IPS DF 4.7 (cell line): Measurements from ENCODE around the gene ALG9.

ENCODE experiments used
- DNase-seq: peaks from one replicate; pipeline ENCODE4 v3.0.0-alpha.2; 2013; ENCODE audit warnings: low spot score; ENCODE audit errors: extremely low read depth

Gene ALG9

GRCh38 chr11:111835665-111836064 lies 35.7 kb downstream of the ALG9 start:
- DNase-seq = no peak

DNA sequence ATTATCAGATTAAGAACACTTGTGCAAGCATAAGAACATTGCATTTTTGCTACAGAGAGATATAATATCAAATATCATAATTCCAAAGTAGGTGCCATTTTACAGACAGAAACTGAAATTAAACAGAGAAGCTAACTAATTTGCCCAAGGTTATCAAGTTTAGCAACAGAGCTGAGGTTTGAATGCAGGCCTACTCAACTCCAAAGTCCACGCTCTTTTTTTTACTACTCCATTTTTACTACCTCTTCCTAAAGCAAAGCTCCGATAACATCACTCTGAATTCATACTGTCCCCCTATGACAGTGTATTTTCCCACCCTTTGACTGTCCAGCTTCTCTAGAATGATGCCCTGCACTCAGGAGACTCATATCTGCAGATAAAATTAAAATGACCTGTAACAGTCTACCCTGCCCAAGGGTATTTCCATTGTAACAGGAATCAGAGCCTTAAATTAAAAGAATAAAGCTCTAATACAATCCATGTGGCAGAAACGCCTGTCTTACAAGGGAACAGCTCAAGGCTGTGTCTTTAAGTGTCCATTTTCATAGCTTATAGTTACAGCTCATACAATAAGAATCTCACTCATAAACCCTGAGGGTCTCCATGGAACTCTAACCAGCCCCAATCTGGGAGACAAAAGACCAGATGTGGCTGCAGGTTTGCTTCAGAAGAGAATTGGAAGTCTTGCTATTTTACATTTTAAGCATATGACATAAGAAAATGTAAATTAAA lies 36.8 kb downstream of the ALG9 start:
- no peak for DNase-seq

DNA sequence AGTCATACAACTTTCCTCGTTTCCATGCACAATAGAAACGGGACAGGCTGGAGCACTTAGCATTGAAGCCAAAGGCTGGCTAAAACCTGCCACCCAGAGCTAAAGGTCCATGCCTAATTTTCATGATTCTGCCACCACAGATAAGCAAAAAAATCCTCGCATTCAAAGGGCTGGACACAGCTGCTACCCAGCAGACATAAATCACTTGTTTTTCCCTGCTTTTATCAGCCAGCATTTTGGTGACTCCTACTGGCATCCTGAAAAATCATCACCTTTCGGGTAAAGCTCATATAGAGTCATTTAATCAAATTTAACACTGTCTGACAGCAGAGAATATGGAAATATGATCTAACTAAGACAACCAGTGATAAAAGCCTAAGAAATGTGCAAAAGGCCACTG lies 37.9 kb downstream of the ALG9 start:
- no peak for DNase-seq

DNA sequence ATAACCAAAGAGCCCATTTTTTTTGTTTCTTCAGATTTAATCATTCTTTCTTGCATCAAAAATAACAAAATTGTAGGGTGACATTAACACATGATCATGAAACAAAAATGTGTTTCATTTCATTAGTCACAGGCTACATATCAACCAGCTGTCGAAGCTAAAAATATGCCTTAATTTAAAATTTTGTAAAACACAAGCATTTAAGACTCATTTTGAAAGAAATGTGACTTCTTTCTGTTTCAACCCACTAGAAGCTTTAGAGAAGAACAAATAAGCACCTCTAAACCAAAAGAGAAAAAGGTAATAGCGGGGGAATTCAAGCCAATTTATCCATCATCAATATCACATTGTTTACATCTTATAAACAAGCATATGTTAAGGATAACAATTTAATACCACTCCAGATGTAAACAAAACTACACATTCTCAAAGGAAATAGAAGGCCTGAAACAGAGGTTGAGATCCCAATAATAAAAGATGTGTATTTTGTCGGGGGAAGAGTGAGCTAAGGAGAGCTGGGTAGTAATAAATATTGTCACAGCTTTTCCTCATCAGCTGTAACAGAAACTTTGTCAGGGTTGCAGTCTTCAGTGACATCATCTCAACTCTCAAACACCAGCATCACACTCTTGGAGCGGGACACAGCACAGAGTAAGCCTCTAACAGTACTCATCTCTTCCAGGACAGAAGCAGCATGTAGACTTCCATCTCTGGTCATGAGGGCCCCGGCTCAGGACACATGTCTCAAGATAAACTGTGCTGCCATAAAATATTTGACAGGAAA lies 42.0 kb downstream of the ALG9 start:
- DNase-seq = no peak

- no peak for DNase-seq
Measured at GRCh38 chr11:111826322-111826950, 44.9 kb downstream of the ALG9 start.

DNA sequence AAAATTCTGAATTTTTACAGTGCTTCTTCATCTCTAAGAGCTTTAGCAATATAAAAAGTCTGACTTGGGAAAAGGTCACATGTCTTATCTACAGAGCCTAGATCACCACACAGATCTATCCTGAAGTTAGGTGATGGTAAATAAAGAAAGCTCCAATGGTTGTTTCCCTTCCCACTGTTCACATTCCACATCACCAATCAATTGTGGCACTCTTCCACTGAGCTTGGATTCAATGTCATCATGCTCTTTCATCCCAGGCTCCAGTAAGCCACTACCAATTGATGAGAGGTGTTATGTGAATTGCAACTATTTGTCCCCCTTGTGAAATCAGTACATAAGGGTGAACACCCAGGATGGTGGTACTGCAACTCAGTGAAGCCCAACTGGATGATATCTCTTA lies 47.8 kb downstream of the ALG9 start:
- DNase-seq = no peak

- DNase-seq = no peak
Measured at GRCh38 chr11:111823131-111823530, 48.2 kb downstream of the ALG9 start.

DNA sequence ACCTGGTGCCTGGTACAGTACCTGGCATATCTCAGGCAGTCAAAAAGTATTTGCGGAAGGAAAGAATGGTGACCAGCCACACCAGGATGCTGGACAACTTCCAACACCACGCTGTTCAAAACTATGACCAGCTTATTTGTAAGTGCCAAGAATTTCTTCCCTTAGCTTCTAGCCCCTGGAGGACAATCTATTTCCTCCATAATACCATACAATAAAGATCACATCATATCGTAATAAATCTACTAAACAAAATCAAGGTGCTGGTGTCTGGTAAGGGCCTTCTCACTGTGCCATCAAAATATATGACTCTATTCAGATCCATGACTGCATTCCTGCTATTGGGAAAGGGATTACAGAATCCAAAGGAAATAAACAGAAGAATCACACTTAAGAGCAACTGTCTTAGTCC lies 51.5 kb downstream of the ALG9 start:
- no peak for DNase-seq

- no peak for DNase-seq
Measured at GRCh38 chr11:111819161-111819828, 52.1 kb downstream of the ALG9 start.

DNA sequence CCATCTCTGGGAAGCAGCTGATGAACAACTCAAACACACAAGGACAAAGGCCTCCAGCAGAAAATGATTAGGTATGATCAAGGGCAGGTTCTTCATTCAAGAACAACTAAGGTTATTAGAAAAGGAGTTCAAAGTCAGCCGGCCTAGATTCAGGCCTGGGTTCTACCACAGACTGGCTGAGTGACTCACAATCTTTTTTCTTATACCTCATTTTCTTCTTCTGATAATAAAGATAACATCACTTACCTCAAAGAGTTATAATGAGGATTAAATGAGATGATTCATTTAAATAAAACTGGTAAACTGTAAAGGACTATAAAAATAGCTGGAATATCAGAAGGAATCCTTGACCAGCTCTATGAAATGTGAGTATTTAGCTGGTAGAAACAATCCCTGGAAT lies 55.9 kb downstream of the ALG9 start:
- no peak for DNase-seq

- DNase-seq = no peak
Measured at GRCh38 chr11:111814557-111815320, 56.6 kb downstream of the ALG9 start.

GRCh38 chr11:111814106-111814505 lies 57.3 kb downstream of the ALG9 start:
- no peak for DNase-seq

DNA sequence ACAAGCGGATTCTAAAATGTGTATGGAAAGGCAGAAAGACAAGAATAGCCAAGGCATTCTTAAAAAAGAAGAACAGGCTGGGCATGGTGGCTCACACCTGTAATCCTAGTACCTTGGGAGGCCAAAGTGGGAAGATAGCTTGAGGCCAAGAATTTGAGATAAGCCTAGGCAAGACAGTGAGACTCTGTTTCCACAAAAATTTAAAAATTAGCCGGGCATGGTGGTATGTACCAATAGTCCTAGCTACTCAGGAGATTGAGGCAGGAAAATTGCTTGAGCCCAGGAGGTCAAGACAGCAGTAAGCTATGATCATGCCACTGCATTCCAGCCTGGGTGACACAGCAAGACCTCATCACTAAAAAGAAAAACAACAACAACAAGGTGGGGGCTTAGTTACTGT lies 59.2 kb downstream of the ALG9 start:
- DNase-seq = no peak

DNA sequence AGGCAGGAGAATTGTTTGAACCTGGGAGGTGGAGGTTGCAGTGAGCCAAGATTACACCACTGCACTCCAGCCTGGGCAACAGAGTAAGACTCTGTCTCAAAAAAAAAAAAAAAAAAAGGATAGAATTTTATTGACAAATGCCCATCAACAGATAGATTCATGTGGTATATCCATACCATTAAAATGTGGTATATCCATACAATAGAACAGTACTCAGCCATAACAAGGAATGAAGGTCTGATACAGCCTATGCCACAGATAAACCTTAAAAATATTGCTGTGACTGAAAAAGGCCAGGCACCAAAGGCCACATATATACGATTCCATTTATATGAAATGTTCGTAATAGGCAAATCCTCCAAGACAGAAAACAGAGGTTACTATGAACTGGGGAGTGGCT lies 59.9 kb downstream of the ALG9 start:
- no peak for DNase-seq

GRCh38 chr11:111808834-111809233 lies 62.5 kb downstream of the ALG9 start:
- no peak for DNase-seq

DNA sequence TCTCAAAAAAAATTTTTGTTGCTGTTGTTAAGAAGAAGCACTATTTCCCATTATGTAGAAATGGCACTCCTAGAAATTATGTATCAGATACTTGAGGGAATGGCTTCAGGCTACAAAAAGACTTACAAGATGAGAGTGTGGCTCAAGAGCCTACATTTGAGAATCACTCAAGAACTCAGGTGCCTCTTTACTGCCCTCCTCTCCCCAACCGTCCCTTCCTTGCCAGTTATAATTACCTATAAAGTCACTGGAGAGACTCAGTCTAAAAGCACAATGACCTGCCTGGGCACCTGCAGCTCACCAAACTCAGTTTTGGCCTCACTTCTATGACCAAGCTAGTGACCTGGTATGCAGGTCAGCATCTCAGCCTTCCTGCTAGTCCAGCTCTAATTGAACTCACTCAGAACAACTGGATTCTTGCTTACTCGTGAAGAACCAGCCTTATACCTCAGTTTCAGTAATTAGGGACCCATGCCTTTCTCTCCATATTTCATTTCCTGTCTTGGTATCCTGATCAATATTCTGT lies 63.3 kb downstream of the ALG9 start:
- DNase-seq = no peak

- DNase-seq = no peak
Measured at GRCh38 chr11:111807076-111807475, 64.3 kb downstream of the ALG9 start.

DNA sequence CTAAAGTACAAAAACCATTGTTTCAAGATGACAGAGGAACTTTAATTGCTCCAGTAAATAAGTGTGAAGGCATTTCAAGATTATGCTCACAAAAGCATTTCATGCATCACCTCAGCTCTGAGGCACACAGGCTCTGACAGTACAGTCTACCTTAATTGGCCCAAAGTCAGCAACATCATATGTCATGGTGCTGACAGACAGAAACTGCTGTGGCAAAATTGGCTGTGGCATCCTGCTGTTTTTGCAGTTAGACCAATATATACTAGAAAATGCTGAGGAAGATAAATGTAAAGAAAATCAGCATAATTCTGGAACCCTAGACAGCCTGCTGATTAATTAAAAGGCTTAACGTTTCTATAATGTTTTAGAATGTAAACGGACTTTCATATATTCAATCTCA lies 70.2 kb downstream of the ALG9 start:
- no peak for DNase-seq

GRCh38 chr11:111798279-111798678 lies 73.1 kb downstream of the ALG9 start:
- no peak for DNase-seq

DNA sequence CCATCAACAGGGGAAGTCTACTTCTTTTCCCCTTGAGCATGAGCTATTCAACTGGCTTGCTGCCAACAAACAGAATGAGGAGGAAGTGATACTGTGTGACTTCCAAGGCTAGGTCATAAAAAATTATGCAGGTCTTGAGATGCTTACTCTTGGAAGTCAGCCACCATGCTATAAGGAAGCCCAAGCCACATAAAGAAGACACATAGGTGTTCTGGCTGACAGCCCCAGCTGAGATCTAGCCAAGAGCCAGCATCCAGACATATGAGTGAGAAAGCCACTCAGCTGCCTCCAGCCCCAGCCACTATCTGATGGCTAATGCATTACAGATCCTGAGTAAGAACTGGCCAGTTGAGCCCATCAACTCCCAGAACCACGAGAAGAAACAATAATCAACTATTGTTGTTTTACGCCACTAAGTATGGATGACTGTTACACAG lies 74.2 kb downstream of the ALG9 start:
- DNase-seq = no peak

GRCh38 chr11:111796696-111797095 lies 74.7 kb downstream of the ALG9 start:
- no peak for DNase-seq
